Glutamatergic neuron (in vitro differentiated cells): ENCODE measurements around the gene ARHGAP9. TPM values are rescaled to one million over a fixed set of nuclear protein-coding genes. Genes with fewer than 3 reads are reported as not detected.

ENCODE experiments used
- DNase-seq: peaks from one replicate; pipeline ENCODE4 v3.0.0; 2022
- H3K27ac Mint-ChIP-seq: one replicate; pipeline ENCODE4 v1.8.0; 2020; ENCODE audit warnings: mild to moderate bottlenecking, mixed read lengths, inconsistent platforms; ENCODE audit not compliant: unreplicated experiment
- H3K27me3 Mint-ChIP-seq: one replicate; pipeline ENCODE4 v1.8.0; 2020; ENCODE audit warnings: mild to moderate bottlenecking, moderate library complexity, mixed read lengths, inconsistent platforms; ENCODE audit not compliant: unreplicated experiment
- H3K36me3 Mint-ChIP-seq: one replicate; pipeline ENCODE4 v1.8.0; 2020; ENCODE audit warnings: mild to moderate bottlenecking, mixed read lengths, inconsistent platforms; ENCODE audit not compliant: unreplicated experiment
- H3K4me1 Mint-ChIP-seq: one replicate; pipeline ENCODE4 v1.8.0; 2020; ENCODE audit warnings: mild to moderate bottlenecking, low read depth, mixed read lengths, inconsistent platforms; ENCODE audit not compliant: unreplicated experiment
- H3K4me3 Mint-ChIP-seq: one replicate; pipeline ENCODE4 v1.8.0; 2020; ENCODE audit warnings: mild to moderate bottlenecking, mixed read lengths, inconsistent platforms; ENCODE audit not compliant: unreplicated experiment
- H3K9me3 Mint-ChIP-seq: one replicate; pipeline ENCODE4 v1.8.0; 2020; ENCODE audit warnings: mild to moderate bottlenecking, moderate library complexity, mixed read lengths, inconsistent platforms; ENCODE audit not compliant: unreplicated experiment
- total RNA-seq: library from RNA; stranded (reverse); fragmentation: NEBNext Ultra II Directional; extraction: Animal tissue kit (Norgen Biotek cat#: 25700); gene quantifications from one replicate; pipeline ENCODE4 v1.2.1, GENCODE V29; 2021; ENCODE audit not compliant: unreplicated experiment
- TF ChIP-seq, protein P1 (sequence below): fragments of 200-600 bp; sonication (generic); IDR thresholded peaks from one replicate; pipeline ENCODE4 v1.5.0; 2021; ENCODE audit not compliant: partially characterized antibody, unreplicated experiment

ARHGAP9 gene
- total RNA-seq, 1 donor from 2014 or later: 52.0 TPM

GRCh38 chr12:57459055-57459749 is 20.5 kb downstream of the ARHGAP9 start:
- H3K4me1 Mint-ChIP-seq: peaks cover 29% of the 10 kb centered on the region
- TF ChIP-seq, protein P1, sequence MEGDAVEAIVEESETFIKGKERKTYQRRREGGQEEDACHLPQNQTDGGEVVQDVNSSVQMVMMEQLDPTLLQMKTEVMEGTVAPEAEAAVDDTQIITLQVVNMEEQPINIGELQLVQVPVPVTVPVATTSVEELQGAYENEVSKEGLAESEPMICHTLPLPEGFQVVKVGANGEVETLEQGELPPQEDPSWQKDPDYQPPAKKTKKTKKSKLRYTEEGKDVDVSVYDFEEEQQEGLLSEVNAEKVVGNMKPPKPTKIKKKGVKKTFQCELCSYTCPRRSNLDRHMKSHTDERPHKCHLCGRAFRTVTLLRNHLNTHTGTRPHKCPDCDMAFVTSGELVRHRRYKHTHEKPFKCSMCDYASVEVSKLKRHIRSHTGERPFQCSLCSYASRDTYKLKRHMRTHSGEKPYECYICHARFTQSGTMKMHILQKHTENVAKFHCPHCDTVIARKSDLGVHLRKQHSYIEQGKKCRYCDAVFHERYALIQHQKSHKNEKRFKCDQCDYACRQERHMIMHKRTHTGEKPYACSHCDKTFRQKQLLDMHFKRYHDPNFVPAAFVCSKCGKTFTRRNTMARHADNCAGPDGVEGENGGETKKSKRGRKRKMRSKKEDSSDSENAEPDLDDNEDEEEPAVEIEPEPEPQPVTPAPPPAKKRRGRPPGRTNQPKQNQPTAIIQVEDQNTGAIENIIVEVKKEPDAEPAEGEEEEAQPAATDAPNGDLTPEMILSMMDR: peak; percentile 91
- H3K9me3 Mint-ChIP-seq: peaks cover 17% of the 10 kb centered on the region
- DNase-seq: peak; percentile 97
- H3K27ac Mint-ChIP-seq: peak overlapping the region; percentile 92
- peak overlapping the region; percentile 93 for H3K4me3 Mint-ChIP-seq
- no peaks in the 10 kb centered on the region for H3K36me3 Mint-ChIP-seq
- peaks cover 21% of the 10 kb centered on the region for H3K27me3 Mint-ChIP-seq

GRCh38 chr12:57458665-57459054 is 21.0 kb downstream of the ARHGAP9 start:
- peaks cover 29% of the 10 kb centered on the region for H3K4me1 Mint-ChIP-seq
- peak overlapping the region; percentile 93 for H3K4me3 Mint-ChIP-seq
- TF ChIP-seq, protein P1: no peak
- DNase-seq: no peak
- peak overlapping the region; percentile 92 for H3K27ac Mint-ChIP-seq
- H3K9me3 Mint-ChIP-seq: peaks cover 17% of the 10 kb centered on the region
- H3K36me3 Mint-ChIP-seq: no peaks in the 10 kb centered on the region
- peaks cover 21% of the 10 kb centered on the region for H3K27me3 Mint-ChIP-seq

- TF ChIP-seq, protein P1: no peak
- H3K4me3 Mint-ChIP-seq: peak overlapping the region; percentile 89
- peaks cover 15% of the 10 kb centered on the region for H3K9me3 Mint-ChIP-seq
- H3K4me1 Mint-ChIP-seq: peaks cover 36% of the 10 kb centered on the region
- peaks cover 16% of the 10 kb centered on the region for H3K27me3 Mint-ChIP-seq
- DNase-seq: no peak
- no peaks in the 10 kb centered on the region for H3K36me3 Mint-ChIP-seq
- peak overlapping the region; percentile 54 for H3K27ac Mint-ChIP-seq
Observed at GRCh38 chr12:57456737-57457490, 22.8 kb downstream of the ARHGAP9 start.

DNA sequence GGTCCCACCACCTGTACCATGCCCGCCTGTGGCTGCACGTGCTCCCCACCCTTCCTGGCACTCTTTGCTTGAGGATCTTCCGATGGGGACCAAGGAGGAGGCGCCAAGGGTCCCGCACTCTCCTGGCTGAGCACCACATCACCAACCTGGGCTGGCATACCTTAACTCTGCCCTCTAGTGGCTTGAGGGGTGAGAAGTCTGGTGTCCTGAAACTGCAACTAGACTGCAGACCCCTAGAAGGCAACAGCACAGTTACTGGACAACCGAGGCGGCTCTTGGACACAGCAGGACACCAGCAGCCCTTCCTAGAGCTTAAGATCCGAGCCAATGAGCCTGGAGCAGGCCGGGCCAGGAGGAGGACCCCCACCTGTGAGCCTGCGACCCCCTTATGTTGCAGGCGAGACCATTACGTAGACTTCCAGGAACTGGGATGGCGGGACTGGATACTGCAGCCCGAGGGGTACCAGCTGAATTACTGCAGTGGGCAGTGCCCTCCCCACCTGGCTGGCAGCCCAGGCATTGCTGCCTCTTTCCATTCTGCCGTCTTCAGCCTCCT is 23.4 kb downstream of the ARHGAP9 start:
- TF ChIP-seq, protein P1: peak; percentile 65
- H3K27ac Mint-ChIP-seq: peak overlapping the region; percentile 97
- peaks cover 17% of the 10 kb centered on the region for H3K27me3 Mint-ChIP-seq
- no peaks in the 10 kb centered on the region for H3K36me3 Mint-ChIP-seq
- peaks cover 15% of the 10 kb centered on the region for H3K9me3 Mint-ChIP-seq
- DNase-seq: peak; percentile 58
- peaks cover 39% of the 10 kb centered on the region for H3K4me1 Mint-ChIP-seq
- peak overlapping the region; percentile 89 for H3K4me3 Mint-ChIP-seq
